ENCODE data around the gene SRPK3. TPM values are rescaled to one million over a fixed set of nuclear protein-coding genes. Genes with fewer than 3 reads are reported as not detected.
"Not testable (repeated sequence)": the region's sequence is repeated elsewhere in the genome, so short reads cannot be mapped to it uniquely, and the experiment has no call there.

The SRPK3 gene, protein sequence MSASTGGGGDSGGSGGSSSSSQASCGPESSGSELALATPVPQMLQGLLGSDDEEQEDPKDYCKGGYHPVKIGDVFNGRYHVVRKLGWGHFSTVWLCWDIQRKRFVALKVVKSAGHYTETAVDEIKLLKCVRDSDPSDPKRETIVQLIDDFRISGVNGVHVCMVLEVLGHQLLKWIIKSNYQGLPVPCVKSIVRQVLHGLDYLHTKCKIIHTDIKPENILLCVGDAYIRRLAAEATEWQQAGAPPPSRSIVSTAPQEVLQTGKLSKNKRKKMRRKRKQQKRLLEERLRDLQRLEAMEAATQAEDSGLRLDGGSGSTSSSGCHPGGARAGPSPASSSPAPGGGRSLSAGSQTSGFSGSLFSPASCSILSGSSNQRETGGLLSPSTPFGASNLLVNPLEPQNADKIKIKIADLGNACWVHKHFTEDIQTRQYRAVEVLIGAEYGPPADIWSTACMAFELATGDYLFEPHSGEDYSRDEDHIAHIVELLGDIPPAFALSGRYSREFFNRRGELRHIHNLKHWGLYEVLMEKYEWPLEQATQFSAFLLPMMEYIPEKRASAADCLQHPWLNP
- total RNA-seq = 6.7 TPM

- DNase-seq = no peak
Measured at GRCh38 chrX:153780678-153781427, at the start of gene SRPK3. Gene SRPK3, plus strand, starts transcription at chrX:153781041. Its CDS starts 46 bp downstream, at chrX:153781087.

- no peak for DNase-seq
Measured at GRCh38 chrX:153731117-153731844, 49.6 kb upstream of the SRPK3 start.

- no peak for DNase-seq
Measured at GRCh38 chrX:153731845-153732215, 49.0 kb upstream of the SRPK3 start.

DNA sequence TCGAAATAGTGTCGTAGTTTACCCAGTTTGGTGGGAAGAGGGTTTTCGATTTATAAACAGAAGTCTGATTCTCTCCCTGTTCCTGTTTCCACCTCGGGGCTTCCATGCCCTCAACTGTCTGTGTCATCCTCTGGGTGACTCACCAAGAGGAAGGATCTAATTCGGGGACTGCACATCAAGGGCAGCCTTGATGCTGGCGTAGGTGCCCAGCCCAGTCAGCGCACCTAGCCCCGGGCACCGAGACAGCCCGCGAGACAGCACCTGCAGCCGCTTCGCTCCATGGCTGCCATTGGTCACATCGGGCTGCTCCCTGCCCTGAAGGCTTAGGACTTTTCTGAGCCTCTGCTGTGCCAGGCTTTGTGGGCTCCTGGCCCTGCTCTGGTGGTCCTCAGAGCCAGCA, 48.4 kb upstream of the SRPK3 start:
- DNase-seq = no peak

DNA sequence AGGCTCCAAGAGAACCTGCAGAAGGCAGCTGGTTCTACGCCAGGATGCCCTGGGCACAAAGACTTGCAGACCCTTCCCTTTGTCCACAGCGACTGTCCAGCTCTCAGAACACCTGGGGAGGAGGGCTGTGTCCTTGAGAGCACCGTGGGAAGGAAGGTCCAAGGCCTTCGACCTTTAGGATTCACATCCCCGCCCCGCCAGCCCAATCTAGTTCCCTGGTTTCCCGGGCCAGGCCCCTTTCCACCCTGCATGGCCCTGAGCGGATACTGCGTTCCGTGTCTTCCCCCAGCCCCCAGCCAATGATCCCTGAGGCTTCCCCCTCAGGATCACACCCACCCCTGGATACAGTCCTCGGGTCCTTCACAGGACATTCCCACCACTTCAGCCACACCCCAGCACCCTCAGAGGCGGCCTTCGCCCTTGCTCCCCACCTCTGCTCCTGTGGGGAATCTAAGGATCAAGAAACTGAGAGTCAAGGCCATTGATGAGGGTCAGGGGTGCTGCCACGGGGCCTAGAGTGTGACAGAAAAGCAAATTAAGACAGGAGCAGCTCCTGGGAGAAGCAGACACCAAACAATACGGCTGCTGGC, 47.1 kb upstream of the SRPK3 start:
- no peak for DNase-seq

GRCh38 chrX:153734871-153735270, 46.0 kb upstream of the SRPK3 start:
- DNase-seq = no peak

DNA sequence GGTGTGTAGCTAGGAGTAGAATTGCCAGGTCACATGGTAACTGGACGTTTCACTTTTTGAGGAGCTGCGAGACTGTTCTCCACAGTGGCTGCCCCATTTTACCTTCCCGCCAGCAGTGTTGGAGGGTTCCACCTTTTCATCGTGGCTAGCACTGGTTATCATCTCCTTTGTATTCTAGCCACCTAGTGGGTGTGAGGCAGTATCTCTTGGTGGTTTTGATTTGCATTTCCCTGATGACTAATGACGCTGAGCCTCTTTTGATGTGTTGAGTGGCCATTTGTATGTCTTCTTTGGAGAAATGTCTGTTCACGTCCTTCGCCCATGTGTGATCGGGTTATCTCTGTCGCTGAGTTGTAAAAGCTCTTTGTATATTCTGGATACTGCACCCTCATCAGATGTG, 45.6 kb upstream of the SRPK3 start:
- no peak for DNase-seq

- no peak for DNase-seq
Measured at GRCh38 chrX:153736071-153736820, 44.6 kb upstream of the SRPK3 start.

DNA sequence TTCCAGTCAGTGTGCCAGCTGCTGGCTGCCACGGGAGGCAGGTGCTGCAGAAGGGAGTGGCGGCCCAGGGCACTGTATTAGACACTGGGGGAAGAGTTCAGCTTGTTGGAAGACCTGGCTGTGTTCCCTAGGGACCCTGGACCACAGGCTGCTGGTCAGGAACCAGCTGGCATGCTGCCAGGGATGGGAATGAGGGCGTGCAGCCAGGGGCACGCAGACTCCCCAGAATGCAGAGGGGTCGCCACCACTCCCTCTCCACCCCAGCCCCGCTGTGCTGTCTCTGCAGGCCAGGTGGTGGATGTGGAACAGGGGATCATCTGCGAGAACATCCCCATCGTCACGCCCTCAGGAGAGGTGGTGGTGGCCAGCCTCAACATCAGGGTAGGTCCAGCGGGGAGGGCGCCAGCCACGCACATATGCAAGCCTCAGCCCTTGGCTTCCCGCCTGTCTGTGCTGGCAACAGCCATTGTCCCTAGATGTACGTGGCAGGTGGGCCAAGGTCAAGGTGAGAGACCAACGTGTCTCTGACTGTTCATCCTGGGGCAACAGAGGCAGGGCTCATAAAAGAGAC, 43.9 kb upstream of the SRPK3 start:
- DNase-seq = no peak

DNA sequence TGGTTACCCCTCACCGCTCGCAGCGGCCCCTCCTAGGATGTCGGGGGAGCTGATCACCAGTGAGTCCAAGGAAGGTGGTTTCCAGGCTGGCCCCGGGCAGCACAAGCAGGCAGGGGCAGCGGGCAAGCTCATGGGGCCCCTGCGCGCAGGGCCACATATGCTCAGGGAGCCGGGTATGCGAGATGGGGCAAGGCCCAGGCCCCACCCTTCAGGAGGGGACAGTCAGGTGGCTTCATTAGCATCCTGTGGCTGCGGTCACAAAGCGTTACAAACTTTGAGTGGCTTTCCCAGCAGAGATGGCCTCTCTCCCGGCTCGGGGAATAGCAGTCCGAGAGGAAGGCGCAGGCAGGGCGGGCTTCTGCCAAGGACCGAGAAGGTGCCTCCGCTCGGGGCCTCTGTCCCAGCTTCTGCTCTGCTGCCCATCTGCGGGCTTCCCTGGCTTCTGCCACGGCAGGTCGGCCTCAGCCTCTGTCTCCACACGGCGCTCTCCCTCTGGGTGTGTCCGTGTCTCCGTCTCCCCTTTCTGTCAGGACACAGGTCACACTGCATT, 42.7 kb upstream of the SRPK3 start:
- DNase-seq = no peak

DNA sequence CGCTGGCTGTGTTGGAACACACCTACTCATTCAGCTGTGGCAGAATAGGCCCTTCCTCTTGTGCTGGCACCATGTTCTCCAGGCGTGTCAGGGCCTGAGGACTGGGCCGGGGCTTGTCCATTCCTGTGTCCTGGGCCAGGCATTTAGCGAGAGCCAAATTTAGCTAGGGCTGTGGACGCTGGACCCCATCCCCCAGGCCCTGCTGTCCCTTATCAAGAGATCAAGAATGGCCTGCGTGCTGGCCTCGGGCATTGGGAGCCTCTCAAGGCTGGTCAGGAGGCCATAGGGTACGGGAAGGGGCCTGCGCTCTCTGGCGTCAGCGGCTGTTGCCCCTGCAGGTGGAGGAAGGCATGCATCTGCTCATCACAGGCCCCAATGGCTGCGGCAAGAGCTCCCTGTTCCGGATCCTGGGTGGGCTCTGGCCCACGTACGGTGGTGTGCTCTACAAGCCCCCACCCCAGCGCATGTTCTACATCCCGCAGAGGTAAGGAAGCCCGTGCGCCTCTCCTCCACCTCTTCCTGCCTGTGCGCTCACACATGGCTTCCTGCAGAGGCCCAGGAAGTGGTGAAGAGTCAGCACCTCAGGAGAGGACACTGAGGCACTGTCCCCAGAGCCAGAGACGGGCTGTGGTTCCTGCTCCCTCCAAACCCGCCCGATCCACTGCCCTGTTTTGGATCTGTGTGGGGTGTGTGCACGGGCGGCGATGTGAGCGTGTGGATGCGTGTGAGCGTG, 40.9 kb upstream of the SRPK3 start:
- DNase-seq = no peak

DNA sequence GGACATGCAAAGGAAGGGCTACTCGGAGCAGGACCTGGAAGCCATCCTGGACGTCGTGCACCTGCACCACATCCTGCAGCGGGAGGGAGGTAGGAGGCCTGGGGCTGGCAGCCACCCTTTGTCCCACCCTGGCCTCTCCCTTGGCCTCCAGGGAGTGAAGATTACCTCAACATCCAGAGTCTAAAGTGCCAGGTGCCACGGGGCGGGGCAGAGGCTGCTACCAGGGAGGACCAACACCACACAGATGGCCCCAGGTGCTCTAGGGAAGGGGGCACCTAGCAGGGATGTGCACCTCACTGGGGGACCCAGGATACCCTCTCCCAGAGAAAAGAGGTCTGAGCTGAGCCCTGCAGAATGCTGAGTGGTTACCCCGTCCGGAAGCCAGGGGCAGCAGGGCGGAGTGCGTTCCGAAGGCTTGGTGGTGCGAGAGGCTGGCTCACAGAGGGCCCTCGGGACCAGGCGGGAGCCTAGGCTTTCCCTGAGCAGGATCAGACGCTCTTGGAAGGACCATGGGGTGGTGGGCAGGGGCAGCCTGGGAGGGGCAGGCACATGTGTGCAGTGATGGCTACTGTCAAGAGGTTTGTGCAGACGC, 40.1 kb upstream of the SRPK3 start:
- no peak for DNase-seq

DNA sequence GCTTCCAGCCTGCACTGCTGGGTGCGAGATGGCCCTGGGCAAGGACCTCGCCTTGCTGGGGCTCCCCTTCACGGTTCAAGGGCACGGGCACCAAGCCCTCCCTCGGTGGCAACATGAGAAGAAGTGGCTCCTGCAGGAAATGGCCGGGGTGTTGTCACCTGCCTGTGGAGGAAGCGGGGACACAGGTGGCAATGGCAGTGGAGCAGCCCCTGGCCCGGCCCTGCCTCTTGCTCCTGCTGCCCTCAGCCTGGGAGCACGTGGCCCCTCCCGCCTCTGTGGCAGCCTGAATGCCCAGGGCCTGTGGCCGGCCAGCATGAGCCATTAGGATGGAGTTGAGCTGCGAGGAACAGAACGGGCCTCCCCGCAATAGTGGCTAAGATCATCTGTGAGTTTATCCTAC, 39.4 kb upstream of the SRPK3 start:
- no peak for DNase-seq

DNA sequence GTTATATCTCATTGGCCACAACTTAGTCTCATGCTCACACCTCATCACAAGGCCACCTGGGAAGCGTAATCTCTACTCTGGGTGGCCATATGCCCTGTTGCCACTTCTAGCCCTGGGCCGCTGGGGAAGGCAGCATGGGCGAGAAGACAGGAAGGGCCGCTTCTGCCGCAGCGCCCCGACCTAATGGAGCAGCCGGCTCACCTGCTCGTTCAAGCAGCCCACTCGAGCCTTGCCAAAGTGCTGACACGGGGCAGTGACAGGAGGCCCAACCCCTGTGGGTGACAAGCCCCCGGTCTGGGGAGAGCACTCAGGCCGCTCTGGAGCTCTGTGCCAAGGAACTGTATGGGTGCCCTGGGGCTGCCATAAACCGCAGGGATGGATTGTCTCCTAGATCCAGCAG, 38.7 kb upstream of the SRPK3 start:
- not testable (repeated sequence) for DNase-seq

GRCh38 chrX:153742796-153743467, 37.9 kb upstream of the SRPK3 start:
- not testable (repeated sequence) for DNase-seq

GRCh38 chrX:153743468-153744209, 37.2 kb upstream of the SRPK3 start:
- not testable (repeated sequence) for DNase-seq

DNA sequence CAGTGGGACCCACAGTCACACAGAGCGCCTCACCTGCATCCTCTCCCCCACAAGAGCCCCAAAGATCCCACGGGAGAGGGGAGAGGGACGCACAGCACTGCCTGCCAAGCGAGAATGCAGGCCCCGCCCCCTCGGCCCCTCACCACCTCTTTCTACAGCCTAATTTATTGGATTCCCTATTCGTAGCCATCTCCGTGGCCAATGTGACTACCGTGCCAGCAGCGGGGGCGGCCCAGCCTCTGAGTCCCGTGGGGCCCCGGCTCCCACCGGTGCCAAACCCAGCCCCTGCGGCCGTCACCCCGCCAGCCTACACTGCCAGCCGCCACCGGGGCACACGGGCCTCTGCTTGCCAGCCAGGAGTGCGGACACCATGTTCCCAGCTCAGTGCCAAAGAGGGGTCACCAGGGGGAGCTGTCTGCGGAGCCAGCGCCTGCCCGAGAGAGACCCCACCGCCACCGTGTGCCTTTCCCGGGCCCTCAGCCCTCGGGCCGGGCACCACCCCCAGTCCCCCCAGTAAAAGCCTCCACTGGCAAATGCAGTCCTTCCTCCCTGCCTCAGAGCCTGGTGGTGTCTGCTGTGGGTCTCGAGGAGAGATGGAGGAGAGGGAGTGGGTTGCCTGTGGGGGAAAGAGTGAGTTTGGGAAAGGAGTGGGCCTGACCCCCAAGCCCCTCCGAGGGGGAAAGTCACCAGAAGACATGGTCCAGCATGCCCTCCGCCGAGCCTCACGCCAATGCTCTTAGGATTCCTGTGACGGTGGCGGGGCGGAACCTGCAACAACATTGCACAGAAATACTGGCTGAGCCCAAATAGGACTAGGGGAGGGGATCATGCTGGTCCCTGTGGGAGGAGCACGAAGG, 36.4 kb upstream of the SRPK3 start:
- DNase-seq = no peak

All from skin of body (tissue), 2 donors.